C4-2B (cell line): Measurements from ENCODE around the gene IL32.

Source experiments
- CTCF ChIP-seq: fragments of 450-650 bp; conservative IDR thresholded peaks from 2 replicates; pipeline ENCODE4 v1.5.1; 2017; ENCODE audit warnings: mild to moderate bottlenecking
- ZFX ChIP-seq: fragments of 450-650 bp; IDR thresholded peaks from 2 replicates; pipeline ENCODE4 v1.6.1; 2017

GRCh38 chr16:3096362-3096761 is 30.9 kb downstream of the IL32 start:
- no peak for TF ChIP-seq CTCF
- TF ChIP-seq ZFX = no peak
